ENCODE results near the gene HOTAIR. TPM values are rescaled to one million over a fixed set of nuclear protein-coding genes. Genes with fewer than 3 reads are reported as not detected.

The HOTAIR gene
- total RNA-seq, 1 donor from 2014 or later, result not detected

DNA sequence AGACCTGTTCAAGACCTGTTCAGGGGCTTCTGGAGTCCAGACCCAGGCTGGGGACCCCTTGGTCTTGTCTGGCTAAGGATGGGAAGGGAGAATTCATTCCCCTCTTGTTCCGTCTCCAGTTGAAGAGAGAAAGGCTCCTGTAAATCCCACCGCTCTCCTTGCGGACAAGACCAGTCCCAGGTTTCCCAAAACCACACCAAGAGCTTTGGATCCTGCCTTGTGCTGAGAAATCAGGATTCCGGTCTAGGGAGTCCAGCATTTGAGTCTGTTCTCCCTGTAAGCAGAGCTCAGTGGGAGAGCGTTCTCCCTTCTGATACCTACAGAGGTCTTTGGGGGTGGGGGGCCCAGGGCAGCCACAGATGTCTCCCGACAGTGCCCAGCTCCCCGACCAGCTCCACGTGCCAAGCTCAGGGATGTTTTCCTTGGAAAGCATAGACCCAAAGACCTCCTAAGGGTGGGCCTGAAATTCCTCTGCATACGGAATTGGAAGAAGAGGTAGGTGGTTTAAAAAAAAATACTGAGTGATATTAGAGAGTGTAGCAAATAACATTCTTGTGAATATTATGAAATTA lies 34.2 kb downstream of the HOTAIR start:
- no peak for DNase-seq

GRCh38 chr12:53939141-53940108 lies 35.3 kb downstream of the HOTAIR start:
- DNase-seq, result no peak

DNA sequence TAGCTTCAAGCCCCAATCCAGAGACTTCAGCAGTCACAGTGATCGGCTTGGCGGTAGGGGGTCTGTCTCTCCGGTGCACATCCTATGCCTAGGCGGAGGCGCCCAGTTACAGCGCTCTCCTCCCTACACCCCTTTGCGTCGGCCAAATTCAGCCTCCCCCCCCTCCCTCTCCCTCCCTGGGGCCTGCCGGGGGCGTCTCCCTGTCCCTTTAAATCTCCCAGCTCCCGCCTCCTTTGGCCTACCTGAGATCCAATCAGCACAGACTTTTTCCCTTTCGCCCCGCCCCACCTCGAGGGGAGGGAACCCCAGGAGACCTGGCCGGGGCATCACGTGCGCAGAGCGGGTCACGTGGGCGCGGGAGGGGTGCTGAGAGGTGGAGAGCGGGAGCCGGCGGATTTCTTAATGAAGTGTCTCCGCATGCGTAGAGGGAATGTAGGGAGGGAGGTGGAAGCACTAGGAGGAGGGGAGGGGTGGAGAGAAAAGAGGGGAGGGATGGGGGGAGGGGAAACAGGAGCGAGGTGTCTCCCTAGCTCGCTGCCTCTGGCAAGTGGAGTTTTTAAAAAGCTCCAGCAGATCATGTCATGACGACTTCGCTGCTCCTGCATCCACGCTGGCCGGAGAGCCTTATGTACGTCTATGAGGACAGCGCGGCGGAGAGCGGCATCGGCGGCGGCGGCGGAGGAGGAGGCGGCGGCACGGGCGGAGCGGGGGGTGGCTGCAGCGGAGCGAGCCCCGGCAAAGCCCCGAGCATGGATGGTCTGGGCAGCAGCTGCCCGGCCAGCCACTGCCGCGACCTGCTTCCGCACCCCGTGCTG lies 36.2 kb downstream of the HOTAIR start, which contains the start of gene HOXC13:
Gene HOXC13, plus strand, starts transcription at position 506 of the 815 bp plus-strand sequence. Its CDS starts 76 bp downstream, at position 582.
- no peak for DNase-seq

GRCh38 chr12:53937596-53938325 lies 37.0 kb downstream of the HOTAIR start:
- no peak for DNase-seq

- no peak for DNase-seq
These were observed 37.7 kb downstream of the HOTAIR start for GRCh38 chr12:53937099-53937498.

GRCh38 chr12:53935383-53936341 lies 39.1 kb downstream of the HOTAIR start:
- no peak for DNase-seq

GRCh38 chr12:53932915-53933314 lies 41.8 kb downstream of the HOTAIR start:
- no peak for DNase-seq

- no peak for DNase-seq
These were observed 42.7 kb downstream of the HOTAIR start for GRCh38 chr12:53931844-53932581.

DNA sequence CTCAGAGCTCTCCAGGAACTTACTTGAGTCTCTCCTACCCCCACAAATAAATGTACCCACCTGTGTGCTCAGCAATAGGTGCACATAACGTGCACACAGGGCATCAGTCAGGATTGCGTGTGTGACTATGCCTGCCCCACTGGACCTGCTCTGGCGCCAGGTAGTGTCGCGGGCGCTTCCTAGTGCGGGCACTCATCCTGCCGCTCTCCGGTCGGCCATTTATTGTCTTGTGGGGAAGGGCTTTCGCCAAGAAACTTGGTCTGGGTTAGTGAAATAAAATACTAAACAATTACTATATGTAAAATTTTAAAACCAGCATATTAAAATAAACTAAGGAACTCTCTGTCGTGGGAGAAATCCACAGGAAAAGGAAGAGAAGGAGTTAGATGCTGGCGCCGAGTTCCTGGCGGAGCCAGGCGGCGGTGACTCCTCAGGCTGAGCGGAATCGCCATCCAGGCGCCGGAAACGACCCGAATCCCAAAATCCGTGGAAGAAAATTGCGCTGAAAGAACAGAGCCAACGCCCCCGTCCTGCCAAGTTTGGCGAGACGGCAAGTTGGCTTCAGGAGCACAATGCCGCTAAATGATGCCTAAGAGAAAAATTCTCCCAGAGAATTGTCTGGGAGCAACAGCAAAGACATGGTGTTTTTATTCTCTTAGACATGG lies 44.0 kb downstream of the HOTAIR start:
- no peak for DNase-seq

- DNase-seq, result no peak
These were observed 45.2 kb downstream of the HOTAIR start for GRCh38 chr12:53929527-53929926.

DNA sequence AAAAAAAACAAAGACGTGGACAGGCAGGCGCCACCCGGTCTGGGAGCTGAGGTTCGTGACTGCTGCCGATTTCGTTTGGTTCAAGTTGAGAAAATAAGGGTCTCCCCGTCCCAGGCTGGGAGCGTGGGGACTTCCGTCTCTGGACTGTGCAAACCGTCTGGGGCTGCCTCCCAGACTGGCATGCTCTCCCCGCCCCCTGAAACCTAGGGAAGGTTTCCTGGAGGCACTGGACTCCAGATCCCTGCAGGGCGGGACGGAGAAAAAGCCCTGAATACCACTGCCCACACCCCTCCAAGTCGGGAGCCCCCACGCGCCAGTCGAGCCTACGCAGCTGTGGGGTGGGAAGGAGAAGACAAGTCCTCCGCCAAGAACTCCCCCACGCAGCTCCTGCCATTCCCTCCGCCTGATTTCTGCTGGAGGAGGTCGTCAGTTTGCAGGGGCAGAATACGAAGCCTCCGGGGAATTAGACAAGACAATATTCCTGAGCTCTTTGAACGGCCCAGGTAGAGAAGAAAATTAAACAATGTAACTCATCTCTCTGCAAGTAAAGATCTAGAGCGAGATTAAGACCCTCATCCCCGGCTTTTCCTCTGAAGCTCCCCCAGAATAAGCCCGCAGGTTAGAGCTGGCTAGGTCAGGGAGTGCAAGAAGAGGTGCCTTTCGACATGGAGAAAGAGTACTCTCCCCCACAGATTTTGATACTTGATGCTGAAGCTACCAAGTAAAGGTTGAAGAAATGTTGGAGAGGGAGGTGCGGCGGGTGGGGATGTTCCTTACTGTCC lies 46.5 kb downstream of the HOTAIR start:
- no peak for DNase-seq

- DNase-seq, result no peak
These were observed 47.3 kb downstream of the HOTAIR start for GRCh38 chr12:53927220-53928029.

- DNase-seq, result no peak
These were observed 50.0 kb downstream of the HOTAIR start for GRCh38 chr12:53924521-53925405.

DNA sequence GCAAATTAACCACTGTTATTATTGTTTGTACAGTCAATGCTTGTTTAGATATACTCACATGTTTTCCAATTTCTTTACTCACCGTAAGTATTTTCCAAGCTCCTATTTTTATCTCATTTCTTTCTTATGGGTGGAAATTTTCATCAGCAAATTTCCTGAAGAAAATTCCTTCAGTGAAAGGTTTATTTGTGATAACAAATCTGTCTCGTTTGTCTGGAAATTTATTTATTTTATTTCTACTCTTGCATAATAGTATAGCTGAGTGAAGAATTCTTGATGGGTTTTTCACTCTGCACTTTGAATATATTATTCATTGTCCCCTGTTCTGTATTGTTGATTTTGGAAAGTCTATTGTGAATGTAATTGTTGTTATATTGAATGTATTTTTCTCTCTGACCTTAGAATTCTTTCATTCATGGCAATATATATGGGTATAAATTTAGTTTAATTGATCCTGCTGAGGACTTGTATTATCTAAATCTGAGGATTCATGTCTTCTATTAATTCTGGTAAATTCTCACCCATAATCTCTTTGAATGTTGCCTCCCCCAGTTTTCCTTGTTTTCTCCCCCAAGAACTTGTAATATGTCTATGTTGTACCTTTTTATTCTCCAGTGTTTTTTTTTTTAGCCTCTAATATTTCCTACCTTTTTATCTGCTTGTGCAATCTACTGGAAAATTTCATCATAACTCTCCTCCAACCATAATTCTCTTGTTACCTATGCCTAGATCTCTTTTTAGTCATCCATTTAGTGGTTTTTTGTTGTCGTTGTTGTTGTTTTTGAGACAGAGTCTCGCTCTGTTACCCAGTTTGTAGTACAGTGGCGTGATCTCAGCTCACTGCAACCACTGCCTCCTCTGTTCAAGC lies 57.7 kb downstream of the HOTAIR start:
- no peak for DNase-seq

Measured in dermis blood vessel endothelial cell (primary cell).